H4 (cell line): ENCODE data around the gene NIPA2. TPM values are rescaled to one million over a fixed set of nuclear protein-coding genes. Genes with fewer than 3 reads are reported as not detected.
"Not testable (repeated sequence)": the region's sequence is repeated elsewhere in the genome, so short reads cannot be mapped to it uniquely, and the experiment has no call there.

Experiments used
- DNase-seq: peaks from one replicate; pipeline ENCODE4 v3.0.0-alpha.2; 2015; ENCODE audit warnings: low spot score
- total RNA-seq: library from RNA; depleted of rRNA; stranded (reverse); fragments of >200 nt; shearing (Covaris generic); gene quantifications from 2 replicates; pipeline ENCODE4 v1.2.3, GENCODE V29; 2014; rRNA removed

The NIPA2 gene
- total RNA-seq: 125 and 132 TPM in 2 replicates

- DNase-seq: peak; percentile 92
These were observed at the start of gene NIPA2 for GRCh38 chr15:22838292-22839042. Gene NIPA2, plus strand, starts transcription at chr15:22838666. Its CDS starts 13,066 bp downstream, at chr15:22851732.

DNA sequence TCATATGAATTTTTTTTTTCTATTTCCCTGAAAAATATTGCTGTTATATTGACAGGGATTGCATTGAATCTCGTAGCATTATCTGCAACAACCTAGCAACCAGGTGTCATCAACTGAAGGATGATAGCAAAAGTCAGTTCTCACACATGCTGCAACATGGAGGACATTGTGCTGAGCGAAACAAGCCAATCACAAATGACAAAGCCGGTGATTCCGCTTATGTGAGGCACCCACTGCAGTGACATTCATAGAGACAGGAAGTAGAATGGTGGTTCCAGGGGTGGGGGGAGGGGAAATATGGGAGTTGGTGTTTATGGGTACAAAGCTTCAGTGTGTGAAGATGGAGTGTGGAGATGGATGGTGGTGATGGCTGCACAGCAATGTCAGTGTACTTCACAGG, 44.4 kb upstream of the NIPA2 start:
- DNase-seq: no peak

- no peak for DNase-seq
These were observed 43.8 kb upstream of the NIPA2 start for GRCh38 chr15:22794621-22795167.

DNA sequence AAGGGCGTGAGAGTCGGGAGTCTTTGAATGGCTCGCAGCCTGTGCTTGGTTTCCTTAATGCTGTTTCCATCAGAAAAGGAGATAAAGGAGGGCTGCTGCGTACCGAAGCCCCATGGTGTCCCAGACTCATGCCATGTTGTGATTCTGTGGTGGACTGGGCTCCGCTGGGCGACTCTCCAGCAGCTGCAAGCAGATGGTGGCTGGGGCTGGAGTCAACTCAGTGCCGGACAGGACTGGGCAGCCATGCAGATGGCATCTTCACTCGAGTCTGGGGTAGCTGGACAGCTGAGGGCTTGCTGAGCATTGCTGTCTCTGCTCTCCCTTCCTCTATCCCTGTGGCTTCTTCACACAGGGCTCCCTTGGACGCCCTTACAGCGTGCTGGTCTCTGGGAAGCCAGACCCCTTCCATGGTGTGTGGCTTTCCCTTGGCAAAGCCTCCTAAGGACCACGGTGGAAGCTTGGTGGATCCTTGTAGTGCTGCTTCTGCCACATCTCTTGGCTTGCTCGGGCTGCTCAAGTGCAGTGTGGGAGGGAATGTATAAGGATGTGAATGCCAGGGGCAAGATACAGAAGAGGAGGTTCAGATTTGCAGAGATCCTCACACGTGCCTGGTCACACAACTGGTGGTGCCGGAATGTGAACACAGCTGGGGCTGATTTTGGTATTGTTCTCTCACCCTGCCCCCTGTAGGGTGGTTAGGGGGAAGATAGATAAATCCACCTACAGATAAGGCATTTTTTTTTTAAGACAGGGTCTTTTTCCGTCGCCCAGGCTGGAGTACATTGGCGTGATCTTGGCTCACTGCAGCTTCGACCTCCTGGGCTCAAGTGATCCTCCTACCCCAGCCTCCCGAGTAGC, 43.0 kb upstream of the NIPA2 start:
- no peak for DNase-seq

GRCh38 chr15:22796079-22796478, 42.4 kb upstream of the NIPA2 start:
- DNase-seq: no peak

GRCh38 chr15:22799902-22800301, 38.6 kb upstream of the NIPA2 start:
- no peak for DNase-seq

DNA sequence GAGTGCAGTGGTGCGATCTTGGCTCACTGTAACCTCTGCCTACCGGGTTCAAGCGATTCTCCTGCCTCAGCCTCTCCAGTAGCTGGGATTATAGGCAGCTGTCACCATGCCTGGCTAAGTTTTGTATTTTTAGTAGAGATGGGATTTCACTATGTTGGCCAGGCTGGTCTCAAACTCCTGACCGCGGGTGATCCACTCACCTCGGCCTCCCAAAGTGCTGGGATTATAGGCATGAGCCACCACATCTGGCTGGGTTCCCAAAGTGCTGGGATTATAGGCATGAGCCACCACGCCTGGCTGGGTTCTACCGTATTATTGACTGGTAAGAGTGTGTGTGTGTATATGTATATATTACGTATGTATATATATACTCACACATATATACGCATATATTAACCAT, 35.5 kb upstream of the NIPA2 start:
- not testable (repeated sequence) for DNase-seq

DNA sequence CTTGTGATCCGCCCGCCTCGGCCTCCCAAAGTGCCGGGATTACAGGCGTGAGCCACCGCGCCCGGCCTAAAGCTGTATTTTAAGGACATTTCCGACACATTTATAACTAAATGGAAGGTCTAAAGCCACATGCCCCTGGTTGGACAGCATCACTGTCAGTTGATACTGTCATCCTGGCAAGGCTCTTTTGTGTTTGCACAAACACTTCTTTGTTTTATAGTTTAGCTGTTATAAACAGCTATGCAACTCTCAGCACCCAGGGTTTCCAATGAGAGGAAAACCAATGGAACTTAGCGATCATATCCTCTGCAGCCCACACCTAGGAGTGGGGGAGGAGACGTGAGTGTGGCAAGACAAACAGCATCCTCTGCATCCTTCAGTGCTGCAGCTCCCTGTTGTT, 32.3 kb upstream of the NIPA2 start:
- no peak for DNase-seq

DNA sequence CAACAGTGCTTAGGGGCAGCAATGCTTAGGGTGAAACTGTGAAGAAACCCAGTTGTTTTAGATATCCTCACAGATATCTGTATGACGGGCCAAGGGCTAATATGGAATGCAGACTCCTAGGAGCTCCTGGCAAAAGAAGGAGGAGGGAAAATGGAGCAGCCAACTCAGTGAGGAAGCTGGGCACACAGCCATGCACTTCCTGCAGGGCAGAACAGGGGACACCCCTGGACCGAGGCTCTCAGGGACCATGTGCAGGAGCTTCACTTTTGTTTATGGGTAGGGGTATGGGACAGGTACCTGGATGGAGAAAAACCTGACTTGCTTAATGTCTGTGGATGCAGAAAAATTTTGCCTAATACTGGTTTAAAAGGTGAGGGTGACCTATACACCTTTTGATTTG, 31.8 kb upstream of the NIPA2 start:
- DNase-seq: no peak

DNA sequence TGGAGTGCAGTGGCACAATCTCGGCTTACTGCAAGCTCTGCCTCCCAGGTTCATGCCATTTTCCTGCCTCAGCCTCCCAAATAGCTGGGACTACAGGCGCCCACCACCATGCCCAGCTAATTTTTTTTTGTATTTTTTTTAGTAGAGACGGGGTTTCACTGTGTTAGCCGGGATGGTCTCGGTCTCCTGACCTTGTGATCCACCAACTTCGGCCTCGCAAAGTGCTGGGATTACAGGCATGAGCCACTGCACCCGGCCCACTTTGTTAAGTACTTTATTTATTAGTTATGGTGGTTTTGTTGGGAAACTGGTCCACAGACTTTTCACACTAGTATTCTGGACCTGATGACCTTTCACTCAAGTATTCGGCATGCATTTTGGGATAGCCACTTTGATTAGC, 30.6 kb upstream of the NIPA2 start:
- not testable (repeated sequence) for DNase-seq

DNA sequence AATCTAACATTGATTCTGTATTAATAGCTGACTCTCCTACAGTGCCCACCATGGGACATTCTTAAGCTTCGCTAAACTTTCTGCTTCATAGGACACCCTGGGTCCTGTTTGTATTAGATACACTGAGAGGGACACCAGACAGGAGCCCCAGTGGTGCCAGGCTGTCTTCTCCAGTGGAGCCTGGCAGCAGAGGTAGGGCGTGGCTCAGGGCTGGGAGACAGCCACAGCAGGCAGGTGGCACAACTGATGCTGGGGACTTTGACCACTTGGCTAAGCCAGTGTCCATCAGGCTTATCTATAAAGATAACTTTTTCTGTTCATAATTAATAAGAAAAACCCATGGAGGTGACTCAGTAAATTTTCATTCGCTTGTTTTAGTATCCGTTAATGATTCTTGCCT, 30.2 kb upstream of the NIPA2 start:
- DNase-seq: no peak

- DNase-seq: no peak
These were observed 29.6 kb upstream of the NIPA2 start for GRCh38 chr15:22808761-22809280.

DNA sequence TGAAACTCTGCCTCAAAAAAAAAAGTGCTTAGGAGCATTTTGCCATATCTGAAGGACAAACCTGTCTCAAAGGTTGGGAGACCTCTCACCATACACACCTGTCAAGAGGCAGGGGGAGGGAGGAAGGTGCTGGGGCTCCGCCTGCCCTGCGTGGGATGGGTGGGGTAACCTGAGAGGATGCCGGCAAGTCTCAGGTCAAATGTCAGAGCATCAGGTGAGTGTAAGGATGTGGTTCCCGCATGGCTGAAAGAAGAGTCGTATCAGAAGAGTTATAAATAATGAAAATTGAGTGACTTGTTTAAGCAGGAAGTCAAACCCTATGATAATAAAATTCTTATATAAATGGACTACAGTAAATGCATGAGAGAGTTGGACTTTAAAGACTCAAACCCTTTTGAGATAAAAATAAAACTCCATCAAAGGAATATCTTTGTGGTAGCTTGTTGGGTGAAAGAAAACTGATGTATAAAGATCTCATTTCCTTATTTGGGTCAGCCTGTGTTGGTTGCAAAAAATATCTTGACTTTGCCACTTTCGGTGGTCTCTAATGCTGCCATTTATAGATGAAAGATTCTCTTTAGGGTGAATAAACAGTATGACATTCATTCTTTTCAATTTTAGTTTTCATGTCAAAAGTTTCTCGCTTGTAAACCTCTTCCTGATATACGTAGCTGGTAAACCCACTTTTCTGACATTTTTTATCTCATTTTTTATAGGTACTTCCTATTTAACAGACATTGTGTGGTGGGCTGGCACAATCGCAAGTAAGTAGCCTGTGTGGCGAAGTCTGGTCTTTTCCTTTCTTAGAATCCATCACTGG, 28.2 kb upstream of the NIPA2 start:
- no peak for DNase-seq

GRCh38 chr15:22810853-22811338, 27.6 kb upstream of the NIPA2 start:
- DNase-seq: no peak

GRCh38 chr15:22811640-22812039, 26.8 kb upstream of the NIPA2 start:
- peak; percentile 30 for DNase-seq

DNA sequence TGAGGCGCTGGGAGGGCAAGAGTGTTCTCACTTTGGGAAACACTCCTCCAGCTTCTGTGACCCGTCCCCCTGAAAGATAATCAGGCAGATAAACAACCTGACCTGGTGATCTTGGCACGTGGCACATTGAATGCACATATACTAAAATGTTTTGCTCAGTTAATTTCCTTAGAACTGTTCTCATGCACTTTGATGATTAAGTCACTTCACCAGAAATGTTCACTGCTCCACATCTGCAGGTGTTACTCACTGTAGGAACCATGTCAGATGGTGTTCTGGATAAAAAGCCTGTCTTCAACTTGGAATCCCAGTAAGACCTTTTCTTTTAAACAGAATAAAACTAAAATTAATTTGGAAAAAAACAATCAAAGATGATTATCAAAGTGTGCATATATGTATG, 24.6 kb upstream of the NIPA2 start:
- no peak for DNase-seq

DNA sequence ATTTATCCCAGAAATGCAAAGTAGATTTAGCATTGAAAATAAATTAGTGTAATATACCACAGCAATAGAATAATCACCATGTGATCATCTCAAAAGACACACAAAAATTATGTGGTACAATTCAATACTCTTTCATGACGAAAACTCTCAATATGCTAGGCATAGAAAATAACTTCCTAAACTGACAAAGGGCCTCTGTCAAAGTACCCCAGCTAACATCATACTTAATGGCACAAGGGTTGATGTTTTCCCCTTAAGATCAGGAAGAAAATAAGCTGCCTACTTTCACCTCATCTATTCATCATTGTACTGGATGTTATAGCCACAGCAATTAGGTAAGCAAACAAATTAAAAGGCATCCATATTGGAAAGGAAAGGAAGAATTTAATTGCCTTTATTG, 22.7 kb upstream of the NIPA2 start:
- DNase-seq: no peak

DNA sequence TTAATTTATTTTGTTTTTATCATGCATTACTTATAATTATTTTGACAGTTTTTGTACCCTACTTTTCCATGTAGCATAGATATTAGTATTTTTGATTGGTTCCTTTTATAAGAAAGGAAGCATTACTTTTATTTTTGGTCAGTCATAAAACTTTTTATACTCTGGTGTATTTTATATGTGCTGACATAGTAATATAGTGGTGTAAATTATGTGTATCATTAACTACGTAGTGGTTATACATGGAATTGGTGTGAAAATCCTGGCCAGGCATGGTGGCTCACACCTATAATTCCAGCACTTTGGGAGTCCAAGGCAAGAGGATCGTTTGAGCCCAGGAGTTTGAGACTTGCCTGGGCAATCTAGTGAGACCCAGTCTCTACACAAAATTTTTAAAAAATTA, 18.8 kb upstream of the NIPA2 start:
- no peak for DNase-seq

GRCh38 chr15:22823495-22824128, 14.9 kb upstream of the NIPA2 start:
- no peak for DNase-seq

- DNase-seq: no peak
These were observed 11.3 kb upstream of the NIPA2 start for GRCh38 chr15:22827125-22827524.

GRCh38 chr15:22831473-22831872, 7.0 kb upstream of the NIPA2 start:
- DNase-seq: no peak
